ENCODE results near the gene SPOCK2.

The SPOCK2 gene

GRCh38 chr10:72011976-72012512, 76.3 kb downstream of the SPOCK2 start:
- Mint-ChIP-seq H3K4me3 (no peak overlapping the region), H3K9me3 (no peaks in the 10 kb centered on the region), H3K4me1 (no peaks in the 10 kb centered on the region), H3K27ac (no peak overlapping the region), H3K36me3 (peaks cover 4% of the 10 kb centered on the region)
- ATAC-seq (no peak), DNase-seq (ENCODE audit: low spot score in 2 of 2) (no peak)

DNA sequence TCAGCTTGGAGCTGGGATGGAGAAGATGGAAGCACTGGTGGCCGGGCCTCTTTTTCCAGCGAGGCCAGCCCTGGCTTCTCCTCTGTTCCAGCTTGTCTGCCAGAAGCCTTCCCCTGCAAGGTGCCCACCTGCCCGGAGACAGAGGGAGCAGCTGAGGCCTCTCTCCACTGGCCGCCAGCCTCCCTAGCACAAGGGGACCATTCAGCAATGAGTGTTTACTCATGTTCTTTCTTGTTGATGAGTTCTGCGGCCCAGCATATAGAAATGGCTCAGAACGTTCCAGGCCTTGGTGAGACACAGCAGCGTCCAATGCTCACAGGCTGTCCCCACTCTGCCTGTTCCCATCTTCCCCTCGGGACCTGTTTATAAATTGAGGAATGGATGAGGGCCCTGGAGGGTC, 76.9 kb downstream of the SPOCK2 start:
- ATAC-seq (no peak), DNase-seq (ENCODE audit: low spot score in 2 of 2) (no peak)
- peaks cover 4% of the 10 kb centered on the region for H3K36me3 Mint-ChIP-seq
- no peaks in the 10 kb centered on the region for H3K4me1 Mint-ChIP-seq
- H3K4me3 Mint-ChIP-seq, result no peak overlapping the region
- H3K27ac Mint-ChIP-seq, result no peak overlapping the region
- no peaks in the 10 kb centered on the region for H3K9me3 Mint-ChIP-seq

- ATAC-seq, result no peak
- Mint-ChIP-seq H3K27ac (no peak overlapping the region), H3K4me1 (no peaks in the 10 kb centered on the region)
Observed at GRCh38 chr10:72011016-72011415, 77.3 kb downstream of the SPOCK2 start.

DNA sequence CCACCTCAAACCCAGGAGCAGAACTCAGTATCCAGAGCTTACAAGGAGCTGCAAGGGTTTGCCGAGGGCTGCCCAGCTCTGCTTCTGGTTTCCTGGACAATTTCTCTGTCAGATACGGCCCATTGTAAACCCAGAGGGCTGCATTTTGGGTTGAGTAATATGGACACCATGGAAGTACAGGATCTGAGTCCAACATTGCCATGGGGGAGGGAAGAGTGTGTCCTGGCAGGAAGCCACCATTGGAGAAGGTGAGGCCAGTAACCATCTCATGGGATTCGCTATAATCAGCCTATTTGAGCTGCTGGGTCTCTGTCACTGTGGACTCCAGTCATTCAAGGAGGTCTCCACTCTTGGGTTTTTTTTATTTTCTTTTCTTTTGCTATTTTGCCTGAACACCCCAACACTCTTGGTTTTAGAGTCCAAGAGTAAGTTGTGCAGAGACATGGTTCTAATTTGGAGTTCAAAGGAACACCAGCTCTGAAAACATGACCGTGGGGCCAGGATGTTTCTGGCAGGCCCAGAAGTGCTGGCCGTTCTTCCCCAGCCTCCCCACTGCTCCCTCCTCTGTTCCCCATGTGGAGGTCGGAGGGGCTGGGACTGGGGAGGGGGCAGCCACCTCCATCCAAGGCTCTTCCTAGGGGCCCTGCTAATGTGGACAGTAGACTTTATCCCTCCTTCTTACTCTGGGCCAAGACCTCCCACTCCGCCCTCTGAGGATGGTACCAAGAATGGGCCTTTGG, 77.9 kb downstream of the SPOCK2 start:
- DNase-seq (ENCODE audit: low spot score in 2 of 2) (no peak), ATAC-seq (no peak)
- Mint-ChIP-seq H3K4me1 (no peaks in the 10 kb centered on the region), H3K27ac (no peak overlapping the region), H3K9me3 (no peaks in the 10 kb centered on the region), H3K4me3 (no peak overlapping the region), H3K36me3 (peaks cover 4% of the 10 kb centered on the region)

More at GRCh38 chr10:72011016-72011415, 77.3 kb downstream of the SPOCK2 start:
- no peak for DNase-seq (ENCODE audit: low spot score in 2 of 2)
- Mint-ChIP-seq H3K4me3 (no peak overlapping the region), H3K36me3 (peaks cover 4% of the 10 kb centered on the region), H3K9me3 (no peaks in the 10 kb centered on the region)

GRCh38 chr10:72009425-72010081, 78.8 kb downstream of the SPOCK2 start:
- Mint-ChIP-seq H3K27ac (no peak overlapping the region), H3K4me1 (no peaks in the 10 kb centered on the region), H3K9me3 (no peaks in the 10 kb centered on the region), H3K36me3 (peaks cover 4% of the 10 kb centered on the region), H3K4me3 (no peak overlapping the region)
- ATAC-seq, result no peak
- no peak for DNase-seq (ENCODE audit: low spot score in 2 of 2)

DNA sequence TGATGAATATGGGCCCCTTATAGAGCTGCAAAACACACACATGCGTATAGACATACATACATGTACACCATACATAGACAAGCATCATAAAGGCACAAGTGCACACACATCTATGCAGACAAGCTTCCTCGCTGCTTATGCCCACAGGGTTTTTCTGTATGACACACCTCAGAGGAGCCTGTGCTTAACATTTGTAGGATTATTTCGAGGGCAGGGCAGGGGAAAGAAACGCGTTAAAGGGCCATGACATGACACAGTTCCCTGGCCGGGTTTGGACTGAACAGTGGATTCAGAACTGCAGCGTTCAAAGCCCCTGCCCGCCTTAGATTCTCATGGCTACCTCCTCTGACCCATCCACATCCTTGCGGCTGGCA, 79.3 kb downstream of the SPOCK2 start:
- Mint-ChIP-seq H3K9me3 (no peaks in the 10 kb centered on the region), H3K4me3 (no peak overlapping the region), H3K27ac (no peak overlapping the region), H3K36me3 (peaks cover 4% of the 10 kb centered on the region), H3K4me1 (no peaks in the 10 kb centered on the region)
- DNase-seq (ENCODE audit: low spot score in 2 of 2), result no peak
- ATAC-seq, result no peak
